ENCODE measurements around the gene CTNNA3. TPM values are rescaled to one million over a fixed set of nuclear protein-coding genes. Genes with fewer than 3 reads are reported as not detected.

The CTNNA3 gene
- polyA plus RNA-seq, 1 experiment: not detected

DNA sequence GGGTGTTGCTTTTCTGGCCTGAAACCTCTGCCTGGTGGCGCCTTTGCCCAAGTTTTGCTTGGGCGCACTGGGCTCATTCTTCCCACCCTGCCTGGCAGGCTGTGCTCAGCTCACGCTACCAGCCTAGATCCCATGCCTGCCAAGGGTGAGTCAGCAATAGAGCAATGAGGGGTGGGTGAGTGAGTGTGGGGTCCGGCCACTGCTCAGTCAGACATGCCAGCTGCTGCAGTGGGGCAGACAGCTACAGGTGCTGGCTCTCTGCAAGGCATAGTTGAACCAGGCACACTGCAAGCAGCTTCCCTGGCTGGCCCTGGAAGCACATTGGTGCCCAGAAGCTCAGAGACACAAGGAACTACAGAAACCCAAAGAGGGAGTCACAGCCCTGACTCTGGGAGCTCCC, 1451.0 kb downstream of the CTNNA3 start:
- Histone ChIP-seq H3K27me3 (ENCODE audit: control insufficient read depth, insufficient read depth, low read length) (no peaks in the 10 kb centered on the region), H3K4me3 (ENCODE audit: low read depth, low read length) (no peak overlapping the region), H3K36me3 (ENCODE audit: control insufficient read depth, insufficient read depth, low read length) (no peaks in the 10 kb centered on the region)
- CTCF ChIA-PET: no interaction called here
- POLR2A ChIA-PET: no interaction called here
- DNase-seq (ENCODE audit: low read depth): no peak
- TF ChIP-seq, protein P1, sequence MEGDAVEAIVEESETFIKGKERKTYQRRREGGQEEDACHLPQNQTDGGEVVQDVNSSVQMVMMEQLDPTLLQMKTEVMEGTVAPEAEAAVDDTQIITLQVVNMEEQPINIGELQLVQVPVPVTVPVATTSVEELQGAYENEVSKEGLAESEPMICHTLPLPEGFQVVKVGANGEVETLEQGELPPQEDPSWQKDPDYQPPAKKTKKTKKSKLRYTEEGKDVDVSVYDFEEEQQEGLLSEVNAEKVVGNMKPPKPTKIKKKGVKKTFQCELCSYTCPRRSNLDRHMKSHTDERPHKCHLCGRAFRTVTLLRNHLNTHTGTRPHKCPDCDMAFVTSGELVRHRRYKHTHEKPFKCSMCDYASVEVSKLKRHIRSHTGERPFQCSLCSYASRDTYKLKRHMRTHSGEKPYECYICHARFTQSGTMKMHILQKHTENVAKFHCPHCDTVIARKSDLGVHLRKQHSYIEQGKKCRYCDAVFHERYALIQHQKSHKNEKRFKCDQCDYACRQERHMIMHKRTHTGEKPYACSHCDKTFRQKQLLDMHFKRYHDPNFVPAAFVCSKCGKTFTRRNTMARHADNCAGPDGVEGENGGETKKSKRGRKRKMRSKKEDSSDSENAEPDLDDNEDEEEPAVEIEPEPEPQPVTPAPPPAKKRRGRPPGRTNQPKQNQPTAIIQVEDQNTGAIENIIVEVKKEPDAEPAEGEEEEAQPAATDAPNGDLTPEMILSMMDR (IDR thresholded peaks at IDR 0.05; ENCODE audit: insufficient read depth, low read depth, low read length): no peak

DNA sequence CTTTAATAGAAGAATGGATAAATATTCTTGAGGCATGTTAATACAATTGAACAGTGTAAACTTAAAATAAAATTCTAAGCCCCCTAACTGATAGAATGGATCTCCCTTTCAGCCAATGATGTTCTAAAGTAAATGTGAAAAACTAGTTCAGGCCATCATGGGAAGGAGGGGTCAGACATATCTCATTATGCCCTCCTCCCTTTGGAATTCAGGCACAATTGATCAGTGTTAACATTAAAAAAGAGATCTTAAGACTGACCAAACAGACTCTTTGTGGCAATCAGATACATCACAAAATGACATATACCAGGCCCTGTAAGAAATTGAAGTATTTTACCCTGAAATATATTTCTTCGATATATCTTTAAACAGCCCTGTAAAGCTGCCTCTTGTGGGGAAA, 1453.1 kb downstream of the CTNNA3 start:
- Histone ChIP-seq H3K36me3 (ENCODE audit: control insufficient read depth, insufficient read depth, low read length) (no peaks in the 10 kb centered on the region), H3K4me3 (ENCODE audit: low read depth, low read length) (no peak overlapping the region), H3K27me3 (ENCODE audit: control insufficient read depth, insufficient read depth, low read length) (no peaks in the 10 kb centered on the region)
- no peak for DNase-seq (ENCODE audit: low read depth)
- ChIA-PET CTCF (no interaction called here), POLR2A (no interaction called here)
- TF ChIP-seq, protein P1 (IDR thresholded peaks at IDR 0.05; ENCODE audit: insufficient read depth, low read depth, low read length): no peak

DNA sequence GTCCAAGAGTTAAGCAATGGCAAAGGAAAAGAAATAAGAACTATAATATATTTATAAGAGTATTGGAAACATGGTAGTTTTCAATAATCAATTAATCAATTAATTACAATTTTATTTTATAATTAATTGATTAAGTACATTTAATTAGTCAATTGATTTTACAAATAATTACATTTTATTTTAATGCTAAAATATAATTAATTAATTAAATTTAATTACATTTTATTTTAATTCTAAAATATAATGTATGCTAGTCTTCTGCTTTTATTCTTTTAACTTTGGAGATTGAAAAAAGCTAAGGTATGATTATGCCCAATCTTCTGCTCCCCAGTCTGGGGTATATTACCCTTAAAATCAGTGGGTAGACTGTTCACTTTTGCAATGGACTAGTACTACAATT, 1456.9 kb downstream of the CTNNA3 start:
- DNase-seq (ENCODE audit: low read depth): no peak
- H3K27me3 ChIP-seq (ENCODE audit: control insufficient read depth, insufficient read depth, low read length): no peaks in the 10 kb centered on the region
- H3K36me3 ChIP-seq (ENCODE audit: control insufficient read depth, insufficient read depth, low read length): no peaks in the 10 kb centered on the region
- ChIA-PET CTCF (no interaction called here), POLR2A (no interaction called here)
- TF ChIP-seq, protein P1 (IDR thresholded peaks at IDR 0.05; ENCODE audit: insufficient read depth, low read depth, low read length): no peak
- no peak overlapping the region for H3K4me3 ChIP-seq (ENCODE audit: low read depth, low read length)

DNA sequence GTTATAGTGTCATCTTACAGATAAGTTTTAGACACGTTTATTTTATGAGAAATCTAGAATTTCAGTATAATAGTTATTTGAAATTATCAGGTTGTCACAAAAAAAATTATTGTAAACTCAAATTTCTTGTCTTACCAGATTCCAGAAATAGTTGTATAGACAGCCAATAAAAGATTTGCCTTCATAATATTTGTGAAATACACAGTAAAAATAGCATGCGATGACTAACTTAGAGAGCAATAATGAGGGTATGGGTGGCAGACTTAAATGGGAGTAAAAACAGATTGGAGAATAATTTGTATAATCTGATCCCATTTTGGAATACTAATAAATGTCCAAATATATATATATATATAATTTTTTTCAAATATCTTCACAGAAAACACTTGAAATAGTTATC, 1457.7 kb downstream of the CTNNA3 start:
- TF ChIP-seq, protein P1 (IDR thresholded peaks at IDR 0.05; ENCODE audit: insufficient read depth, low read depth, low read length): no peak
- H3K4me3 ChIP-seq (ENCODE audit: low read depth, low read length): no peak overlapping the region
- ChIA-PET CTCF (no interaction called here), POLR2A (no interaction called here)
- H3K27me3 ChIP-seq (ENCODE audit: control insufficient read depth, insufficient read depth, low read length): no peaks in the 10 kb centered on the region
- DNase-seq (ENCODE audit: low read depth): no peak
- no peaks in the 10 kb centered on the region for H3K36me3 ChIP-seq (ENCODE audit: control insufficient read depth, insufficient read depth, low read length)

DNA sequence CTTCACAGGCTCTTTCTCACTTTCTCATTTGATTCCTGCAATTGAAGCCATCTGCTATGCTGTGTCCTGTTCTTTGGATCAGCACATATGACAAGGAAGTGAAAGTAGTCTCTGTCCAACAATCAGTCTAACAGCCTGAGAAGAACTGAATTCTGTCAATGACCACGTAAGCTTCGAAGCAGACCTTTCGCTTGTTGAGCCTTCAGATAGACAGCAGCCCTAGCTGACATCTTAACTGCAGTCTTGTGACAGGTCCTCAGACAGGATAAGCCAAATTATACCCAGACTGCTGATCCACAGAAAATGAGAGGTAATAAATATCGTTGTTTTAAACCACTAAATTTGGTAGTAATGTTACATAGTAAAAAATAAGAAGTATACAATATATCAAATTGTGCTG, 1461.1 kb downstream of the CTNNA3 start:
- Histone ChIP-seq H3K4me3 (ENCODE audit: low read depth, low read length) (no peak overlapping the region), H3K36me3 (ENCODE audit: control insufficient read depth, insufficient read depth, low read length) (no peaks in the 10 kb centered on the region), H3K27me3 (ENCODE audit: control insufficient read depth, insufficient read depth, low read length) (no peaks in the 10 kb centered on the region)
- no peak for DNase-seq (ENCODE audit: low read depth)
- ChIA-PET POLR2A (no interaction called here), CTCF (no interaction called here)
- TF ChIP-seq, protein P1 (IDR thresholded peaks at IDR 0.05; ENCODE audit: insufficient read depth, low read depth, low read length): no peak

Data from BJ (cell line).